HL-60 (cell line): Measurements from ENCODE around the gene POLR1A.

Experiments used
- CTCF ChIP-seq: IDR thresholded peaks from one replicate; pipeline ENCODE4 v1.5.1; 2011; ENCODE audit warnings: low read length, control low read depth, inconsistent platforms; ENCODE audit not compliant: insufficient read depth
- GABPA ChIP-seq: IDR thresholded peaks from 2 replicates; pipeline ENCODE4 v1.6.1; 2012; ENCODE audit warnings: low read depth
- POLR2AphosphoS5 ChIP-seq: IDR thresholded peaks from 2 replicates; pipeline ENCODE4 v1.6.1; 2012; ENCODE audit warnings: low read depth
- SPI1 ChIP-seq: IDR thresholded peaks from 2 replicates; pipeline ENCODE4 v1.6.1; 2012; ENCODE audit warnings: low read depth, mild to moderate bottlenecking, borderline replicate concordance

GRCh38 chr2:86054535-86055082 lies 51.1 kb downstream of the POLR1A start:
- TF ChIP-seq CTCF = no peak
- TF ChIP-seq POLR2AphosphoS5 = no peak
- TF ChIP-seq GABPA = no peak
- TF ChIP-seq SPI1 = no peak
